Muscle layer of duodenum (tissue), 2 donors: ENCODE data around the gene CDC14B.
"Not testable (repeated sequence)": the region's sequence is repeated elsewhere in the genome, so short reads cannot be mapped to it uniquely, and the experiment has no call there.

Source experiments
- H3K27ac ChIP-seq: one replicate; pipeline ENCODE4 v1.7.0; 2013; ENCODE audit warnings: mild to moderate bottlenecking, low read length
- H3K27me3 ChIP-seq: one replicate; pipeline ENCODE4 v1.7.0; 2013; ENCODE audit warnings: low read depth, mild to moderate bottlenecking, control low read depth, low read length
- H3K36me3 ChIP-seq, 2 donors: one replicate each; pipeline ENCODE4 v1.7.0; 2013; ENCODE audit warnings: low read length in 2 of 2, control low read depth in 1 of 2, mild to moderate bottlenecking in 1 of 2; ENCODE audit not compliant: insufficient read depth in 2 of 2, control insufficient read depth in 1 of 2
- H3K4me1 ChIP-seq, 2 donors: one replicate each; pipeline ENCODE4 v1.7.0; 2013; ENCODE audit warnings: low read length in 2 of 2, mild to moderate bottlenecking in 2 of 2, control low read depth in 1 of 2, moderate library complexity in 1 of 2; ENCODE audit not compliant: insufficient read depth in 2 of 2, control insufficient read depth in 1 of 2
- H3K4me3 ChIP-seq, 2 donors: one replicate each; pipeline ENCODE4 v1.7.0; 2013; ENCODE audit warnings: low read length in 2 of 2, low read depth in 1 of 2, mild to moderate bottlenecking in 1 of 2
- H3K9me3 ChIP-seq, 2 donors: one replicate each; pipeline ENCODE4 v1.7.0; 2013; ENCODE audit warnings: low read length in 2 of 2, control low read depth in 1 of 2, mild to moderate bottlenecking in 1 of 2; ENCODE audit not compliant: control insufficient read depth in 1 of 2
- donor health status: healthy.

Gene CDC14B

GRCh38 chr9:96555567-96556386, 63.9 kb downstream of the CDC14B start:
- Histone ChIP-seq H3K27ac (no peak overlapping the region), H3K4me3 (no peak overlapping the region), H3K9me3 (no peaks in the 10 kb centered on the region), H3K27me3 (no peaks in the 10 kb centered on the region), H3K36me3 (peaks cover 0 to 3% of the 10 kb centered on the region in 2 donors), H3K4me1 (no peaks in the 10 kb centered on the region)

- H3K4me3 ChIP-seq: no peak overlapping the region
- H3K36me3 ChIP-seq: peaks cover 0 to 3% of the 10 kb centered on the region in 2 donors
- H3K9me3 ChIP-seq: no peaks in the 10 kb centered on the region
- H3K4me1 ChIP-seq: no peaks in the 10 kb centered on the region
- no peak overlapping the region for H3K27ac ChIP-seq
- no peaks in the 10 kb centered on the region for H3K27me3 ChIP-seq
These were observed 64.7 kb downstream of the CDC14B start for GRCh38 chr9:96554801-96555566.

GRCh38 chr9:96554326-96554725, 65.3 kb downstream of the CDC14B start:
- Histone ChIP-seq H3K4me1 (no peaks in the 10 kb centered on the region), H3K27ac (no peak overlapping the region), H3K27me3 (no peaks in the 10 kb centered on the region), H3K9me3 (no peaks in the 10 kb centered on the region), H3K36me3 (peaks cover 0 to 7% of the 10 kb centered on the region in 2 donors), H3K4me3 (no peak overlapping the region)

- H3K27me3 ChIP-seq: no peaks in the 10 kb centered on the region
These were observed 66.6 kb downstream of the CDC14B start for GRCh38 chr9:96553070-96553469.

GRCh38 chr9:96551403-96551802, 68.2 kb downstream of the CDC14B start:
- Histone ChIP-seq H3K4me1 (no peaks in the 10 kb centered on the region), H3K36me3 (peaks cover 0 to 8% of the 10 kb centered on the region in 2 donors), H3K9me3 (no peaks in the 10 kb centered on the region), H3K4me3 (no peak overlapping the region), H3K27me3 (no peaks in the 10 kb centered on the region), H3K27ac (no peak overlapping the region)

More at GRCh38 chr9:96553070-96553469, 66.6 kb downstream of the CDC14B start:
- peaks cover 0 to 8% of the 10 kb centered on the region in 2 donors for H3K36me3 ChIP-seq
- no peaks in the 10 kb centered on the region for H3K9me3 ChIP-seq
- H3K4me1 ChIP-seq: no peaks in the 10 kb centered on the region
- H3K27ac ChIP-seq: peak overlapping the region; percentile 34
- H3K4me3 ChIP-seq: no peak overlapping the region

- Histone ChIP-seq H3K9me3 (no peaks in the 10 kb centered on the region), H3K4me3 (no peak overlapping the region), H3K4me1 (no peaks in the 10 kb centered on the region), H3K36me3 (peaks cover 0 to 8% of the 10 kb centered on the region in 2 donors), H3K27me3 (no peaks in the 10 kb centered on the region), H3K27ac (no peak overlapping the region)
These were observed 69.0 kb downstream of the CDC14B start for GRCh38 chr9:96550659-96551058.

GRCh38 chr9:96543131-96543530, 76.5 kb downstream of the CDC14B start:
- H3K9me3 ChIP-seq, H3K27ac ChIP-seq, H3K36me3 ChIP-seq, H3K4me3 ChIP-seq, H3K27me3 ChIP-seq, H3K4me1 ChIP-seq: not testable (repeated sequence)

GRCh38 chr9:96540106-96540505, 79.5 kb downstream of the CDC14B start:
- Histone ChIP-seq H3K27ac (no peak overlapping the region), H3K9me3 (no peaks in the 10 kb centered on the region), H3K36me3 (peaks cover 0 to 6% of the 10 kb centered on the region in 2 donors), H3K4me1 (no peaks in the 10 kb centered on the region), H3K27me3 (no peaks in the 10 kb centered on the region), H3K4me3 (no peak overlapping the region)

GRCh38 chr9:96532173-96532572, 87.5 kb downstream of the CDC14B start:
- no peak overlapping the region for H3K4me3 ChIP-seq
- H3K9me3 ChIP-seq: no peaks in the 10 kb centered on the region
- H3K4me1 ChIP-seq: no peaks in the 10 kb centered on the region
- H3K27me3 ChIP-seq: no peaks in the 10 kb centered on the region
- H3K36me3 ChIP-seq: peaks cover 9 to 26% of the 10 kb centered on the region in 2 donors
- no peak overlapping the region for H3K27ac ChIP-seq

GRCh38 chr9:96524764-96525163, 94.9 kb downstream of the CDC14B start:
- Histone ChIP-seq H3K4me1 (no peaks in the 10 kb centered on the region), H3K36me3 (peaks cover 0 to 18% of the 10 kb centered on the region in 2 donors), H3K9me3 (no peaks in the 10 kb centered on the region), H3K27me3 (no peaks in the 10 kb centered on the region), H3K27ac (no peak overlapping the region), H3K4me3 (no peak overlapping the region)

- no peak overlapping the region for H3K27ac ChIP-seq
- H3K36me3 ChIP-seq: peaks cover 0 to 15% of the 10 kb centered on the region in 2 donors
- H3K9me3 ChIP-seq: no peaks in the 10 kb centered on the region
- H3K27me3 ChIP-seq: no peaks in the 10 kb centered on the region
- no peak overlapping the region for H3K4me3 ChIP-seq
- no peaks in the 10 kb centered on the region for H3K4me1 ChIP-seq
These were observed 95.6 kb downstream of the CDC14B start for GRCh38 chr9:96524045-96524444.
